HEK293 (cell line): Measurements from ENCODE around the gene NAPSA.

Experiments
- CTCF ChIA-PET: fragments of 350-600 bp; formaldehyde crosslinking; extraction: SDS; loops from one replicate; lab custom pipeline; 2021; ENCODE audit warnings: antibody characterized with exemption; lab: Yijun Ruan, JAX
- POLR2A ChIA-PET: fragments of 300-600 bp; formaldehyde crosslinking; extraction: SDS; loops from one replicate; lab custom pipeline; 2020; ENCODE audit warnings: antibody characterized with exemption, inconsistent platforms; lab: Yijun Ruan, JAX
- H3K27ac ChIP-seq: fragments of 200-500 bp; sonication (Bioruptor generic); 2 replicates; pipeline ENCODE4 v1.5.1; 2014; ENCODE audit warnings: low read depth, low read length, control low read depth, inconsistent platforms; ENCODE audit errors: extremely low read depth
- H3K36me3 ChIP-seq, 2 experiments: fragments of 200-500 bp in 1 of 2; sonication (Bioruptor generic) in 1 of 2; 1 replicate in 1 of 2; 2 replicates in 1 of 2; pipeline ENCODE4 v1.5.1; 2014 to 2017; ENCODE audit warnings: inconsistent platforms in 2 of 2, low read length in 2 of 2; ENCODE audit not compliant: control insufficient read depth in 2 of 2, insufficient read depth in 1 of 2
- H3K4me1 ChIP-seq: fragments of 200-500 bp; sonication (Bioruptor generic); 2 replicates; pipeline ENCODE4 v1.5.1; 2014; ENCODE audit warnings: mild to moderate bottlenecking, low read length, inconsistent platforms; ENCODE audit not compliant: control insufficient read depth, insufficient read depth
- H3K4me3 ChIP-seq: 2 replicates; pipeline ENCODE4 v1.5.1; 2011; ENCODE audit warnings: low read depth, mild to moderate bottlenecking, control low read depth, low read length, moderate library complexity
- H3K9me3 ChIP-seq: fragments of 200-500 bp; sonication (Bioruptor generic); 2 replicates; pipeline ENCODE4 v1.5.1; 2014; ENCODE audit warnings: low read depth, low read length, inconsistent platforms; ENCODE audit not compliant: control insufficient read depth, insufficient read depth
- FEZF1 ChIP-seq: fragments of 450-650 bp; formaldehyde crosslinking; IDR thresholded peaks from 2 replicates; pipeline ENCODE4 v1.5.1; 2016; ENCODE audit warnings: missing biosample characterization, missing genetic modification characterization
- HOXD13 ChIP-seq: sonication (generic); formaldehyde crosslinking; IDR thresholded peaks from 2 replicates; pipeline ENCODE4 v1.8.0; 2022; ENCODE audit warnings: missing genetic modification reagents, borderline replicate concordance
- KLF9 ChIP-seq: fragments of 450-650 bp; formaldehyde crosslinking; IDR thresholded peaks from 2 replicates; pipeline ENCODE4 v1.5.1; 2016; ENCODE audit warnings: missing biosample characterization, missing genetic modification characterization, low read depth
- OSR2 ChIP-seq: fragments of 450-650 bp; formaldehyde crosslinking; IDR thresholded peaks from 2 replicates; pipeline ENCODE4 v1.5.1; 2016; ENCODE audit warnings: missing biosample characterization, missing genetic modification characterization
- PRDM4 ChIP-seq: fragments of 450-650 bp; formaldehyde crosslinking; IDR thresholded peaks from 2 replicates; pipeline ENCODE4 v1.5.1; 2017; ENCODE audit warnings: missing biosample characterization, missing genetic modification characterization
- SCRT1 ChIP-seq: fragments of 450-650 bp; formaldehyde crosslinking; IDR thresholded peaks from 2 replicates; pipeline ENCODE4 v1.5.1; 2016; ENCODE audit warnings: missing biosample characterization, missing genetic modification characterization, borderline replicate concordance
- SP3 ChIP-seq: fragments of 450-650 bp; formaldehyde crosslinking; IDR thresholded peaks from 2 replicates; pipeline ENCODE4 v1.5.1; 2016; ENCODE audit warnings: missing biosample characterization, missing genetic modification characterization
- TRIM28 ChIP-seq: IDR thresholded peaks from 2 replicates; pipeline ENCODE4 v1.6.1; 2011; ENCODE audit warnings: low read length, control low read depth, borderline replicate concordance
- ZBTB10 ChIP-seq: fragments of 450-650 bp; formaldehyde crosslinking; IDR thresholded peaks from 2 replicates; pipeline ENCODE4 v1.5.1; 2016; ENCODE audit warnings: missing biosample characterization, missing genetic modification characterization
- ZBTB17 ChIP-seq: fragments of 450-650 bp; formaldehyde crosslinking; IDR thresholded peaks from 2 replicates; pipeline ENCODE4 v1.5.1; 2016; ENCODE audit warnings: missing biosample characterization, missing genetic modification characterization
- ZBTB26 ChIP-seq: fragments of 450-650 bp; formaldehyde crosslinking; optimal IDR thresholded peaks from 2 replicates; pipeline ENCODE3; 2016; ENCODE audit warnings: missing biosample characterization, mild to moderate bottlenecking, missing genetic modification characterization
- ZBTB48 ChIP-seq: fragments of 450-650 bp; formaldehyde crosslinking; IDR thresholded peaks from 2 replicates; pipeline ENCODE4 v1.5.1; 2016; ENCODE audit warnings: missing biosample characterization, missing genetic modification characterization
- ZNF19 ChIP-seq: fragments of 450-650 bp; formaldehyde crosslinking; IDR thresholded peaks from 2 replicates; pipeline ENCODE4; 2016; ENCODE audit warnings: missing biosample characterization, missing genetic modification characterization, low read depth
- ZNF211 ChIP-seq: fragments of 450-650 bp; formaldehyde crosslinking; IDR thresholded peaks from 2 replicates; pipeline ENCODE4 v1.5.1; 2016; ENCODE audit warnings: low read depth, missing biosample characterization, missing genetic modification characterization
- ZNF664 ChIP-seq: fragments of 450-650 bp; formaldehyde crosslinking; IDR thresholded peaks from 2 replicates; pipeline ENCODE4 v1.5.1; 2016; ENCODE audit warnings: missing biosample characterization, missing genetic modification characterization
- ZNF830 ChIP-seq: fragments of 450-650 bp; IDR thresholded peaks from 2 replicates; pipeline ENCODE4 v1.5.0; 2018; ENCODE audit warnings: missing biosample characterization, missing genetic modification characterization, low read depth, mild to moderate bottlenecking, moderate library complexity
- ZSCAN4 ChIP-seq: fragments of 450-650 bp; formaldehyde crosslinking; IDR thresholded peaks from 2 replicates; pipeline ENCODE4 v1.5.1; 2017; ENCODE audit warnings: missing biosample characterization, missing genetic modification characterization
- TF ChIP-seq, protein P1 (sequence below): fragments of 450-650 bp; formaldehyde crosslinking; IDR thresholded peaks from 2 replicates; pipeline ENCODE4 v1.5.1; 2016; ENCODE audit warnings: missing biosample characterization, missing genetic modification characterization

NAPSA gene

DNA sequence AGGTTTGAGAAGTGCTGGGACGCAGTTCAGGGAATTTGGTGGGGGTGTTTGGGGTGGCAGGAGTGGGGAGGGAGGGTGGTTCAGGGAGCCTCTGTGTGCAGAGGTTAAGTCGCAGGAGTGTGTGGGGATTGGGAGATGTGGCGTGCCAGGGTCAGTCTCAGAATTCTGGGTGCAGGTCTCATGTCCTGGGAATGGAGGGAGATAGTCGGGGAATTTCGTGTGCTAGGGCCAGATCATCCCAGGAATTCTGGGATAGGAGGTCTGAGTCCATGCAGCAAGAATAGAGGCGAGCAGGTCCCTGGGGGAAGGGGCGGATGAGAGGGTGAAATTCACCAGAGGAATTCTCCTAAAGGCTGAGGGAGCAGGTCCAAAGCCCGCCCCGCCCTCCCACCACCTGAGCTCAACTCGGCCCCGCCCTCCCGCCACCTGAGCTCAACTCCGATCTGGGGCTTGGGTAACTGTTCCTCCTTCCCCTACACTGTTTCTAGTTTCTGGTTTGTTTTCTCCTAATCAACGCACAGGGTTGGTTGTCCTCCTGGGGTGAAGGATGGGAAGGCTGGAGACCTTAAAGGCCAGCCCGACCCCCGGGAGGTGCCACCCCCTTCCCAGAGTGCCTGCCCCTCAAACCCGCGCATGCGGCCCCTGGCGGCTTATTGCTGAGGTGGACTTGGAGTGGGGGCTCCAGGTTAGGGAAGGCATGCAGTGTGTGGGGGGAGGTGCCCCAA, 51.5 kb downstream of the NAPSA start (continued):
- no peak for TF ChIP-seq ZBTB10 (tag by site-specific recombination)
- TF ChIP-seq FEZF1 (tag by site-specific recombination): no peak
- TF ChIP-seq ZBTB48 (tag by site-specific recombination): peak; percentile 51; the same call in 1 of the 2 replicates
- peak; percentile 47; the same call in 1 of the 2 replicates for TF ChIP-seq SP3 (tag by site-specific recombination)
- TF ChIP-seq KLF9: peak; percentile 19; the same call in 1 of the 2 replicates
- no peak for TF ChIP-seq PRDM4 (tag by site-specific recombination)

- Histone ChIP-seq H3K36me3 (no peaks in the 10 kb centered on the region), H3K4me1 (peaks cover 9% of the 10 kb centered on the region), H3K27ac (no peak overlapping the region), H3K4me3 (no peak overlapping the region), H3K9me3 (no peaks in the 10 kb centered on the region)
- ChIA-PET POLR2A (interaction anchor here (0.8 to 1.1 kb wide), 4 partner anchors 16 to 139 kb away, joined by 3 to 5 read pairs (median 4); partner anchors contain the start of gene KCNC3), CTCF (interaction anchor here (0.6 to 1.1 kb wide), 3 partner anchors 11 to 61 kb away, joined by 3 to 8 read pairs (median 4); no protein-coding TSS in a partner anchor)
- TF ChIP-seq OSR2 (tag by site-specific recombination) (no peak), ZNF664 (tag by site-specific recombination) (peak; percentile 43; the same call in 1 of the 2 replicates), SCRT1 (no peak), ZNF19 (tag by site-specific recombination) (no peak), HOXD13 (no peak), ZBTB17 (tag by site-specific recombination) (no peak), ZNF211 (no peak), ZBTB26 (no peak), PRDM4 (tag by site-specific recombination) (no peak), ZSCAN4 (no peak), ZBTB48 (tag by site-specific recombination) (no peak), ZNF830 (no peak), TRIM28 (peak; percentile 49; the same call in 1 of the 2 replicates)
- TF ChIP-seq, protein P1, sequence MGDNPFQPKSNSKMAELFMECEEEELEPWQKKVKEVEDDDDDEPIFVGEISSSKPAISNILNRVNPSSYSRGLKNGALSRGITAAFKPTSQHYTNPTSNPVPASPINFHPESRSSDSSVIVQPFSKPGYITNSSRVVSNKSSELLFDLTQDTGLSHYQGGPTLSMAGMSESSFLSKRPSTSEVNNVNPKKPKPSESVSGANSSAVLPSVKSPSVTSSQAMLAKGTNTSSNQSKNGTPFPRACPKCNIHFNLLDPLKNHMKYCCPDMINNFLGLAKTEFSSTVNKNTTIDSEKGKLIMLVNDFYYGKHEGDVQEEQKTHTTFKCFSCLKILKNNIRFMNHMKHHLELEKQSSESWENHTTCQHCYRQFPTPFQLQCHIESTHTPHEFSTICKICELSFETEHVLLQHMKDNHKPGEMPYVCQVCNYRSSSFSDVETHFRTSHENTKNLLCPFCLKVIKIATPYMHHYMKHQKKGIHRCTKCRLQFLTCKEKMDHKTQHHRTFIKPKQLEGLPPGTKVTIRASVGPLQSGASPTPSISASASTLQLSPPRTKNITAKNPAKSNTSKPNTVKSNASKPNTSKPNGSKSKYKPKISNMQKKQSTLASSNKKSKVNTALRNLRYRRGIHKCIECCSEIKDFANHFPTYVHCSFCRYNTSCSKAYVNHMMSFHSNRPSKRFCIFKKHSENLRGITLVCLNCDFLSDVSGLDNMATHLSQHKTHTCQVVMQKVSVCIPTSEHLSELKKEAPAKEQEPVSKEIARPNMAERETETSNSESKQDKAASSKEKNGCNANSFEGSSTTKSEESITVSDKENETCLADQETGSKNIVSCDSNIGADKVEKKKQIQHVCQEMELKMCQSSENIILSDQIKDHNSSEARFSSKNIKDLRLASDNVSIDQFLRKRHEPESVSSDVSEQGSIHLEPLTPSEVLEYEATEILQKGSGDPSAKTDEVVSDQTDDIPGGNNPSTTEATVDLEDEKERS (tag by site-specific recombination): no peak
These were observed 52.2 kb downstream of the NAPSA start for GRCh38 chr19:50312967-50313811.
